Rectal smooth muscle tissue (tissue), 1 donor: ENCODE measurements around the gene PIK3R5.

Source experiments
- H3K27ac ChIP-seq: one replicate; pipeline ENCODE4 v1.7.0; 2013; ENCODE audit warnings: low read depth, low read length, inconsistent platforms
- H3K27me3 ChIP-seq: one replicate; pipeline ENCODE4 v1.7.0; 2013; ENCODE audit warnings: low read length; ENCODE audit not compliant: control insufficient read depth, insufficient read depth
- H3K36me3 ChIP-seq: one replicate; pipeline ENCODE4 v1.7.0; 2013; ENCODE audit warnings: low read length; ENCODE audit not compliant: control insufficient read depth, insufficient read depth
- H3K4me1 ChIP-seq: one replicate; pipeline ENCODE4 v1.7.0; 2013; ENCODE audit warnings: low read length; ENCODE audit not compliant: control insufficient read depth, insufficient read depth
- H3K4me3 ChIP-seq: one replicate; pipeline ENCODE4 v1.7.0; 2013; ENCODE audit warnings: low read length
- H3K9ac ChIP-seq: one replicate; pipeline ENCODE4 v1.7.0; 2013; ENCODE audit warnings: low read length

The PIK3R5 gene

GRCh38 chr17:8925141-8925540, 40.4 kb downstream of the PIK3R5 start:
- H3K27ac ChIP-seq, result no peak overlapping the region
- H3K4me1 ChIP-seq, result no peaks in the 10 kb centered on the region
- H3K27me3 ChIP-seq, result no peaks in the 10 kb centered on the region
- H3K9ac ChIP-seq, result no peak overlapping the region
- H3K4me3 ChIP-seq, result no peak overlapping the region
- no peaks in the 10 kb centered on the region for H3K36me3 ChIP-seq

GRCh38 chr17:8924595-8924994, 40.9 kb downstream of the PIK3R5 start:
- H3K9ac ChIP-seq, result no peak overlapping the region
- H3K27ac ChIP-seq, result no peak overlapping the region
- no peaks in the 10 kb centered on the region for H3K4me1 ChIP-seq
- H3K36me3 ChIP-seq, result no peaks in the 10 kb centered on the region
- no peaks in the 10 kb centered on the region for H3K27me3 ChIP-seq
- no peak overlapping the region for H3K4me3 ChIP-seq

GRCh38 chr17:8923762-8924161, 41.7 kb downstream of the PIK3R5 start:
- Histone ChIP-seq H3K27me3 (no peaks in the 10 kb centered on the region), H3K9ac (no peak overlapping the region), H3K4me1 (no peaks in the 10 kb centered on the region), H3K27ac (no peak overlapping the region), H3K4me3 (no peak overlapping the region), H3K36me3 (no peaks in the 10 kb centered on the region)

GRCh38 chr17:8922928-8923327, 42.6 kb downstream of the PIK3R5 start:
- Histone ChIP-seq H3K27ac (no peak overlapping the region), H3K27me3 (no peaks in the 10 kb centered on the region), H3K36me3 (no peaks in the 10 kb centered on the region), H3K4me1 (no peaks in the 10 kb centered on the region), H3K9ac (no peak overlapping the region), H3K4me3 (no peak overlapping the region)

GRCh38 chr17:8922451-8922850, 43.1 kb downstream of the PIK3R5 start:
- no peak overlapping the region for H3K4me3 ChIP-seq
- no peaks in the 10 kb centered on the region for H3K36me3 ChIP-seq
- no peaks in the 10 kb centered on the region for H3K4me1 ChIP-seq
- H3K9ac ChIP-seq, result no peak overlapping the region
- H3K27ac ChIP-seq, result no peak overlapping the region
- H3K27me3 ChIP-seq, result no peaks in the 10 kb centered on the region

- H3K4me1 ChIP-seq, result no peaks in the 10 kb centered on the region
- no peak overlapping the region for H3K9ac ChIP-seq
- H3K36me3 ChIP-seq, result no peaks in the 10 kb centered on the region
- H3K27me3 ChIP-seq, result no peaks in the 10 kb centered on the region
- no peak overlapping the region for H3K27ac ChIP-seq
- H3K4me3 ChIP-seq, result no peak overlapping the region
Measured at GRCh38 chr17:8921147-8921546, 44.4 kb downstream of the PIK3R5 start.

- H3K27ac ChIP-seq, result no peak overlapping the region
- H3K36me3 ChIP-seq, result no peaks in the 10 kb centered on the region
- peaks cover 2% of the 10 kb centered on the region for H3K27me3 ChIP-seq
- H3K4me1 ChIP-seq, result no peaks in the 10 kb centered on the region
- no peak overlapping the region for H3K4me3 ChIP-seq
- no peak overlapping the region for H3K9ac ChIP-seq
Measured at GRCh38 chr17:8918807-8919465, 46.6 kb downstream of the PIK3R5 start.

GRCh38 chr17:8916466-8916865, 49.0 kb downstream of the PIK3R5 start:
- Histone ChIP-seq H3K36me3 (no peaks in the 10 kb centered on the region), H3K9ac (no peak overlapping the region), H3K4me1 (no peaks in the 10 kb centered on the region), H3K27ac (no peak overlapping the region), H3K4me3 (no peak overlapping the region), H3K27me3 (peaks cover 2% of the 10 kb centered on the region)

- Histone ChIP-seq H3K9ac (no peak overlapping the region), H3K4me3 (no peak overlapping the region), H3K27me3 (peaks cover 2% of the 10 kb centered on the region), H3K36me3 (no peaks in the 10 kb centered on the region), H3K4me1 (no peaks in the 10 kb centered on the region), H3K27ac (no peak overlapping the region)
Measured at GRCh38 chr17:8914554-8914953, 51.0 kb downstream of the PIK3R5 start.

- Histone ChIP-seq H3K27me3 (peaks cover 2% of the 10 kb centered on the region), H3K4me1 (no peaks in the 10 kb centered on the region), H3K36me3 (no peaks in the 10 kb centered on the region), H3K9ac (no peak overlapping the region), H3K27ac (no peak overlapping the region), H3K4me3 (no peak overlapping the region)
Measured at GRCh38 chr17:8913879-8914278, 51.6 kb downstream of the PIK3R5 start.

GRCh38 chr17:8913091-8913490, 52.4 kb downstream of the PIK3R5 start:
- Histone ChIP-seq H3K4me1 (no peaks in the 10 kb centered on the region), H3K9ac (no peak overlapping the region), H3K27ac (no peak overlapping the region), H3K27me3 (peaks cover 2% of the 10 kb centered on the region), H3K4me3 (no peak overlapping the region), H3K36me3 (no peaks in the 10 kb centered on the region)

- Histone ChIP-seq H3K36me3 (no peaks in the 10 kb centered on the region), H3K27ac (no peak overlapping the region), H3K4me3 (no peak overlapping the region), H3K4me1 (no peaks in the 10 kb centered on the region), H3K9ac (no peak overlapping the region), H3K27me3 (peaks cover 2% of the 10 kb centered on the region)
Measured at GRCh38 chr17:8912084-8912981, 53.2 kb downstream of the PIK3R5 start.
